Measurements from ENCODE around the gene P2RY14.

The P2RY14 gene

GRCh38 chr3:151275091-151275490, 3.3 kb downstream of the P2RY14 start:
- Histone ChIP-seq H3K4me2 (ENCODE audit: low read depth, low read length) (no peak overlapping the region), H3K4me1 (ENCODE audit: low read length) (no peaks in the 10 kb centered on the region), H3K27me3 (replicated peaks; ENCODE audit: insufficient read depth, low read length) (no peaks in the 10 kb centered on the region), H3K27ac (ENCODE audit: low read length) (no peak overlapping the region), H3K79me2 (ENCODE audit: low read length) (no peaks in the 10 kb centered on the region), H3K4me3 (ENCODE audit: low read length) (no peak overlapping the region), H3K9me3 (replicated peaks; ENCODE audit: insufficient read depth, low read length) (no peaks in the 10 kb centered on the region), H3K36me3 (replicated peaks; ENCODE audit: insufficient read depth, low read length) (no peaks in the 10 kb centered on the region), H4K20me1 (ENCODE audit: insufficient read depth, low read length) (no peaks in the 10 kb centered on the region), H3F3A (ENCODE audit: insufficient read depth, low read length) (no peaks in the 10 kb centered on the region), H3K9ac (ENCODE audit: low read length) (no peak overlapping the region), H3K9me2 (replicated peaks; ENCODE audit: insufficient read depth, low read length) (no peaks in the 10 kb centered on the region), H2AFZ (ENCODE audit: low read length) (no peak overlapping the region)
- TF ChIP-seq EZH2 (optimal IDR thresholded peaks at IDR 0.05; ENCODE audit: low read depth, low read length) (no peak), CTCF (IDR thresholded peaks at IDR 0.05; ENCODE audit: low read length) (no peak), EZH2phosphoT487 (IDR thresholded peaks at IDR 0.05; ENCODE audit: low read length) (no peak)
- no peak for DNase-seq

GRCh38 chr3:151269631-151270030, 8.7 kb downstream of the P2RY14 start:
- H3K4me1 ChIP-seq (ENCODE audit: low read length) = peaks cover 10% of the 10 kb centered on the region; the same call in 1 of the 2 replicates
- no peaks in the 10 kb centered on the region for H3K9me3 ChIP-seq (replicated peaks; ENCODE audit: insufficient read depth, low read length)
- H3K4me2 ChIP-seq (ENCODE audit: low read depth, low read length) = no peak overlapping the region
- TF ChIP-seq EZH2phosphoT487 (IDR thresholded peaks at IDR 0.05; ENCODE audit: low read length) (no peak), CTCF (IDR thresholded peaks at IDR 0.05; ENCODE audit: low read length) (no peak), EZH2 (optimal IDR thresholded peaks at IDR 0.05; ENCODE audit: low read depth, low read length) (no peak)
- no peaks in the 10 kb centered on the region for H4K20me1 ChIP-seq (ENCODE audit: insufficient read depth, low read length)
- no peak for DNase-seq
- no peaks in the 10 kb centered on the region for H3K36me3 ChIP-seq (replicated peaks; ENCODE audit: insufficient read depth, low read length)
- no peaks in the 10 kb centered on the region for H3F3A ChIP-seq (ENCODE audit: insufficient read depth, low read length)
- H3K27me3 ChIP-seq (replicated peaks; ENCODE audit: insufficient read depth, low read length) = no peaks in the 10 kb centered on the region
- no peak overlapping the region for H3K27ac ChIP-seq (ENCODE audit: low read length)
- H3K4me3 ChIP-seq (ENCODE audit: low read length) = no peak overlapping the region
- H3K79me2 ChIP-seq (ENCODE audit: low read length) = no peaks in the 10 kb centered on the region
- no peak overlapping the region for H2AFZ ChIP-seq (ENCODE audit: low read length)
- H3K9me2 ChIP-seq (replicated peaks; ENCODE audit: insufficient read depth, low read length) = no peaks in the 10 kb centered on the region
- no peak overlapping the region for H3K9ac ChIP-seq (ENCODE audit: low read length)

- Histone ChIP-seq H3F3A (ENCODE audit: insufficient read depth, low read length) (no peaks in the 10 kb centered on the region), H3K9me3 (replicated peaks; ENCODE audit: insufficient read depth, low read length) (no peaks in the 10 kb centered on the region), H3K4me2 (ENCODE audit: low read depth, low read length) (no peak overlapping the region), H3K79me2 (ENCODE audit: low read length) (no peaks in the 10 kb centered on the region), H4K20me1 (ENCODE audit: insufficient read depth, low read length) (no peaks in the 10 kb centered on the region), H3K4me3 (ENCODE audit: low read length) (no peak overlapping the region), H3K4me1 (ENCODE audit: low read length) (peaks cover 10% of the 10 kb centered on the region; the same call in 1 of the 2 replicates), H3K9ac (ENCODE audit: low read length) (no peak overlapping the region), H3K27me3 (replicated peaks; ENCODE audit: insufficient read depth, low read length) (no peaks in the 10 kb centered on the region), H3K9me2 (replicated peaks; ENCODE audit: insufficient read depth, low read length) (no peaks in the 10 kb centered on the region), H2AFZ (ENCODE audit: low read length) (no peak overlapping the region), H3K36me3 (replicated peaks; ENCODE audit: insufficient read depth, low read length) (no peaks in the 10 kb centered on the region), H3K27ac (ENCODE audit: low read length) (no peak overlapping the region)
- no peak for DNase-seq
- no peak for TF ChIP-seq EZH2 (optimal IDR thresholded peaks at IDR 0.05; ENCODE audit: low read depth, low read length)
- no peak for TF ChIP-seq EZH2phosphoT487 (IDR thresholded peaks at IDR 0.05; ENCODE audit: low read length)
- TF ChIP-seq CTCF (IDR thresholded peaks at IDR 0.05; ENCODE audit: low read length) = no peak
Measured at GRCh38 chr3:151268267-151269235, 9.8 kb downstream of the P2RY14 start.
